Mucosa of gallbladder (tissue), 1 donor: ENCODE data around the gene SETD3. TPM values are rescaled to one million over a fixed set of nuclear protein-coding genes. Genes with fewer than 3 reads are reported as not detected.
A peak's percentile ranks its signal among the peaks of the same experiment; 100 is the strongest.

Experiments used
- DNase-seq: peaks from one replicate; pipeline ENCODE4 v3.0.0-alpha.2; 2020; ENCODE audit warnings: low spot score
- total RNA-seq: library from RNA; stranded (reverse); gene quantifications from one replicate; pipeline ENCODE4 v1.2.1, GENCODE V29; 2021
- donor health status: DM: no; HTN: no; CAD: no.

Gene SETD3
- total RNA-seq, 1 donor from 2014 or later = 68.9 TPM

- no peak for DNase-seq
Measured at GRCh38 chr14:99424306-99424877, 56.3 kb downstream of the SETD3 start.

- DNase-seq = no peak
Measured at GRCh38 chr14:99423434-99423833, 57.2 kb downstream of the SETD3 start.

- DNase-seq = no peak
Measured at GRCh38 chr14:99422228-99423010, 58.2 kb downstream of the SETD3 start.

GRCh38 chr14:99420711-99421110, 59.9 kb downstream of the SETD3 start:
- no peak for DNase-seq

- DNase-seq = no peak
Measured at GRCh38 chr14:99419905-99420304, 60.8 kb downstream of the SETD3 start.

- no peak for DNase-seq
Measured at GRCh38 chr14:99418242-99418641, 62.4 kb downstream of the SETD3 start.

- no peak for DNase-seq
Measured at GRCh38 chr14:99416909-99417308, 63.8 kb downstream of the SETD3 start.

GRCh38 chr14:99415496-99416281, 65.0 kb downstream of the SETD3 start:
- peak; percentile 73 for DNase-seq

- no peak for DNase-seq
Measured at GRCh38 chr14:99413911-99414310, 66.7 kb downstream of the SETD3 start.

- no peak for DNase-seq
Measured at GRCh38 chr14:99413172-99413571, 67.5 kb downstream of the SETD3 start.

- no peak for DNase-seq
Measured at GRCh38 chr14:99412117-99413061, 68.3 kb downstream of the SETD3 start.

- DNase-seq = no peak
Measured at GRCh38 chr14:99410019-99410418, 70.6 kb downstream of the SETD3 start.

- no peak for DNase-seq
Measured at GRCh38 chr14:99408971-99409289, 71.7 kb downstream of the SETD3 start.

GRCh38 chr14:99408286-99408970, 72.2 kb downstream of the SETD3 start:
- DNase-seq = no peak

- DNase-seq = no peak
Measured at GRCh38 chr14:99407416-99407815, 73.2 kb downstream of the SETD3 start.

GRCh38 chr14:99402950-99403349, 77.7 kb downstream of the SETD3 start:
- no peak for DNase-seq

- no peak for DNase-seq
Measured at GRCh38 chr14:99402285-99402648, 78.4 kb downstream of the SETD3 start.

GRCh38 chr14:99401621-99402284, 78.9 kb downstream of the SETD3 start:
- DNase-seq = no peak

- DNase-seq = no peak
Measured at GRCh38 chr14:99401211-99401610, 79.4 kb downstream of the SETD3 start.

GRCh38 chr14:99397698-99398097, 83.0 kb downstream of the SETD3 start:
- DNase-seq = no peak
